ENCODE data around the gene KCNK16. TPM values are rescaled to one million over a fixed set of nuclear protein-coding genes. Genes with fewer than 3 reads are reported as not detected.

Gene KCNK16
- total and polyA plus RNA-seq, 2 of the 8 experiments (the other 6 are each of a cell fraction or from before 2014, with no cell fraction given): not detected

GRCh38 chr6:39361657-39362486 is 39.4 kb upstream of the KCNK16 start (continued):
- TF ChIP-seq CTCF (IDR thresholded peaks at IDR 0.05; ENCODE audit: control extremely low read depth in 1 of 3, insufficient read depth in 1 of 3, low read depth in 1 of 3, low read length in 3 of 3) (peak; percentile 84 to 96 (median 89)), MAFK (IDR thresholded peaks at IDR 0.05; ENCODE audit: low read depth, low read length) (no peak), CTBP2 (IDR thresholded peaks at IDR 0.05; ENCODE audit: borderline replicate concordance, insufficient read depth, insufficient read length, low read length) (no peak)
- TF ChIP-seq, protein P1, sequence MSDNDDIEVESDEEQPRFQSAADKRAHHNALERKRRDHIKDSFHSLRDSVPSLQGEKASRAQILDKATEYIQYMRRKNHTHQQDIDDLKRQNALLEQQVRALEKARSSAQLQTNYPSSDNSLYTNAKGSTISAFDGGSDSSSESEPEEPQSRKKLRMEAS (IDR thresholded peaks at IDR 0.05): peak; percentile 84
